Globus pallidus (tissue), 1 donor: ENCODE results near the gene PGAM2.

ENCODE experiments used
- DNase-seq: peaks from one replicate; pipeline ENCODE4 v3.0.0-alpha.2; 2015; ENCODE audit warnings: low spot score

PGAM2 gene

DNA sequence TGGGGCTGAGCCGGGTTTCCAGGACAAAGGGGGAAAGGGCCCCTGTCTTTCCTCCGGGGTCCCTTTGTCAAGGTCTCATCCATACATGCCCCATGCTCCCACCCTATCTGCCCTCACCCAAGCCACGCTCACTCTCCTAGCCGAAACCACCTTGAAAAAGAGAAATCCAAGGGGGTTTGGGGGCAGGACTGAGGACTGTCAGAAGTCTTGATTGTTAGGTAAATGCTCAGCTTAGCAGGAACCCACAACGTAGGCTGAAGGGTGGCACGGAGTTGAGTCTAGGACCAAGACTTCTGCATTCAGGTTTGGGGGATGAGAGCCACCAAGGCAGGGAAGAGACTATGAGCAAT, 719 bp upstream of the PGAM2 start:
- no peak for DNase-seq

DNA sequence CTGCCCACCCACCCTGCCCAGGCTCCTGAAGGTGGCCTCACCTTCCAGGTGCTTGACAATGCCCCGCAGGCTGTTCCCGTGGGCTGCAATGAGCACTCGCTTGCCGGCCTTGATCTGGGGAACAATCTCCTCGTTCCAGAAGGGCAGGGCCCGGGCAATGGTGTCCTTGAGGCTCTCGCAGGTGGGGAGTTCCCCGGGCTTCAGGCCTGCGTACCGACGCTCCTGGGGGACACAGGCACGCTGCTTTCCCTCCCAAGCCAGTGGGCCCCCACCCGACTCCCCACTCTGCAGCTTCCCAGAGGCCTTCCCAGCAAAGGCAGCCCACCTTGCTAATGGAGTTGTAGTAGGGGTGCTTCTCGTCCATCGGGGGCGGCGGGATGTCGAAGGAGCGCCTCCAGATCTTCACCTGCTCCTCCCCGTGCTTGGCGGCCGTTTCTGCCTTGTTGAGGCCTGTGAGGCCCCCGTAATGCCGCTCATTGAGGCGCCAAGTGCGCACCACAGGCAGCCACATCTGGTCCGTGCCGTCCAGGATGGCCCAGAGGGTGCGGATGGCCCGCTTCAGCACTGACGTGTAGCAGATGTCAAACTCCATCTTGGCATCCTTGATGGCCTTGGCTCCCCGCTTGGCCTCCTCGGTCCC, 456 bp downstream of the PGAM2 start:
- DNase-seq, result no peak

GRCh38 chr7:44063894-44064651, 1.3 kb downstream of the PGAM2 start:
- no peak for DNase-seq

DNA sequence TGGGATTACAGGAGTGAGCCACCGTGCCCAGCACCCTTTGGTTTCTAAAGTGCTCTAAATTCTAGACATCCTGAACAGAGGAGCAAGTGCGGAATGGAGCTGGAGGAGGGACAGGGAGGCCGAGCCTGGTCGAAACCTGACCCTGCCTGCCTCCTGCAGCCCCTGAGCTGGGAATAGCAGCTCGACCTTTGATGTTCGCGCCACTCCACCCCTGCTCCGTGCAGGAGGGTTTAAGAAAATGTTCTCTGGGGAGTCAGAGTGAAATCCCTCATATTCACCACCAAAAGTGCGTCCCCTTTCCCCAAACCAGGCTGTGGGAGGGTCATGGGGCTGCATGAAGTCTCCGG, 1.8 kb downstream of the PGAM2 start:
- no peak for DNase-seq

GRCh38 chr7:44062903-44063295, 2.5 kb downstream of the PGAM2 start:
- no peak for DNase-seq

DNA sequence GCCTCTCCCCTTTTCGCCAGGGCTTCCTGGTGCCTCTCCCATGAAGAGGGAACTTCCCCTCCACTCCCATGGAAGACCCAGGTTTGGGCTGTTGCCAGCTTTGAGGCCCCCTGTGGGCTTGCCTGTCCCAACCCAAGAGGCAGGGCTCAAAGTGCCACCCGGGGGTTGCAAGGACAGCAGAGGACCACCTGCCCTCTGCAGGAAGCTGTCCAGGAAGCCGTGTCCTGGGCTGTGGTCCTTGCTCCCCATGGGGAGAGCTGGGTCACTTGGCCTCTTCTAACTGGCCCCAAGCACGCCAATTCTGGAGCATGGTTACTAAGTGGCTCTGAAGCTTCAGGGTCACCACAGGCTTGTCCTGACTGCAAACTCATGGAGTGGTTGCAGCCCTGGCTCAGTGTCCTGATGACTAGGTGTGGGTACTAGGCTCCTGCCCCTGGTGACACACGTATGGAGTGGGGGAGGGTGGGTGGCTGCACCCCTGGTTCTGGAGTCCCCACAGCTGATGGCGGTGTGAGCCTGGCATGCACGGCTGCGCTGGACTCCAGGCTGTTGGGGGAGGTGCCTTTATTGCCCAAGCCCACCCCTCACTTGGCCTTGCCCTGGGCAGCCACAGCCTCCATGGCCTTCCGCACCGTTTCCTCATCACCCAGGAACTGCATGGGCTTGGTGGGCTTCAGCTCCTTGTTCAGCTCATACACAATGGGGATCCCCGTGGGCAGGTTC, 3.0 kb downstream of the PGAM2 start:
- no peak for DNase-seq

DNA sequence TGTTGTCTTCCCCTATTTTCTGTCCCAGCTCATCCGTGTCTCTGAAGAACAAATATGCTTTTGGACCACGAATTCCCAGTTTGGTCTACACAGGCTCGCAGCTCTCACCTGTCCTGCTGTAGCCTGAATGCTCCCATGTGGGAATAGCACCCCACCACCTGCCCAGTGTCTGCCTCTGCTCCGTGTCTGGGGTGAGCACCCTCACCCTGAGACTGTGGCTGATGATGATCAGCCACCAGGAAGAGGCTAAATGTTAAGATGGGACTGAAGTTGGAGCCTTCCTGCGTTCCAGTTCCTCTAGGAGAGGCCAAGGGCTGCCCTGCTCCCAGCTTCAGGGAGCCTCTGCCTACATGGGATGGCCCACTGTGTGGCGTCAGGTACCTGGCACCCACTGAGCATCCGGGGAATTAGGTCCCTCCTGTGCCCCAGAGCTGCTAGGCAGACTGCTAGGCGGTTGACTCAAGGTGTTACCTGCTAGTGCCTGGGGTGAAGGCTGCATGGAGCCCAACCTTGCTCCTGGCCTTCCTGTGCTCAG, 3.7 kb downstream of the PGAM2 start:
- no peak for DNase-seq

- DNase-seq, result no peak
These were observed 4.3 kb downstream of the PGAM2 start for GRCh38 chr7:44060948-44061644.

GRCh38 chr7:44060091-44060947, 5.0 kb downstream of the PGAM2 start:
- no peak for DNase-seq

DNA sequence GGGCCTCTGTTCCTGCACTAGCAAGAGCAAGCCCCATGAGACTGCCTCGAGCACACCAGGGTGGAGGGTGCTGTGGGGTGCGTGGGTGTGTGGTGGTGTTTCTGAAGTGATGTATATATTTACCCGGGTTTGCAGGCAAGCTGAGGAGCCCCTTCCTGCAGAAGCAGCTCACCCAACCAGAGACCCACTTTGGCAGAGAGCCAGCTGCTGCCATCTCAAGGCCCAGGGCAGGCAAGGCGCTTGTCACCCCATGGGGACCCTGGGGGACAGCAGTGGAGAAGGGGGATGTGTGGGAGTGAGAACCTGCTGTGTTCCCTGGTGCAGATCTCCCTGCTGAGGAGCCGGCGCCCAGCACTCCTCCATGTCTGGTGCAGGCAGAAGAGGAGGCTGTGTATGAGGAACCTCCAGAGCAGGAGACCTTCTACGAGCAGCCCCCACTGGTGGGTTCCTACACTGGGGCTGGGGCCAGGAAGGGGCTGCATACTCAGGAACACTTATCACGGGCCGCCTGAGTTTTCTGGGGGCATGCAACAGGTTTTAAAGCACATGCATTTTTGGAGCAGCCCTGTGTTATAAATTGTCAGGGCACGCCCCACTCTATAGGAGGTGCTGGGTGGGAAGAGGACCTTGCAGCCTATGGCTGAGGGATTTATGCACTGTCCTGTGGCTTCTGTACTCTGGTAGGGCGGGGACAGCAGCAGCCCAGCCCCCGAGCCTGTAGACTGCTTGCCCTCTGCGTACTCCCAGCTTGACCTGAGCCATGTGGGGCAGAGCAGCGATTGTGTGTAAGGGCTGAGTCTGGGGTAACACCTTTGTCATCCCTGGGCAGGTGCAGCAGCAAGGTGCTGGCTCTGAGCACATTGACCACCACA, 5.9 kb downstream of the PGAM2 start:
- DNase-seq, result no peak

DNA sequence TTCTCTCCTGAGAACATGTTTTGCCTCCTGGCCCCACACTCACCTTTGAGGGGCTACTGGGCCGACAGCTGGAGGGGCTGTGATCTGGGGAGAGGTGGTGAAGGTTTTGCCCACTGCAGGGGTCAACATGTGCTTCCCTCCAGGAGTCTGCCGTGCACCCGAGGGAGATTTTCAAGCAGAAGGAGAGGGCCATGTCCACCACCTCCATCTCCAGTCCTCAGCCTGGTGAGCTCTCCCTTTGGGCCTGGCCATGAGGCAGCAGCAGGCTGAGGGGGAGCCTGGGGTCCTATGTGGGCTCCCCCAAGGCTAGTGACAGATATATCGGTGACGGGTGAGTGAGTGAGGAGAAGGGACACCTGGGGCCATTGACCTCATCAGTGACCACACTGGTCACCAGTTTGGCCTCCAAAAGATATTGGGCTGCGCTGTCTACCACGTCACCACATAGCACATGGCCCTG, 6.6 kb downstream of the PGAM2 start:
- DNase-seq, result no peak

DNA sequence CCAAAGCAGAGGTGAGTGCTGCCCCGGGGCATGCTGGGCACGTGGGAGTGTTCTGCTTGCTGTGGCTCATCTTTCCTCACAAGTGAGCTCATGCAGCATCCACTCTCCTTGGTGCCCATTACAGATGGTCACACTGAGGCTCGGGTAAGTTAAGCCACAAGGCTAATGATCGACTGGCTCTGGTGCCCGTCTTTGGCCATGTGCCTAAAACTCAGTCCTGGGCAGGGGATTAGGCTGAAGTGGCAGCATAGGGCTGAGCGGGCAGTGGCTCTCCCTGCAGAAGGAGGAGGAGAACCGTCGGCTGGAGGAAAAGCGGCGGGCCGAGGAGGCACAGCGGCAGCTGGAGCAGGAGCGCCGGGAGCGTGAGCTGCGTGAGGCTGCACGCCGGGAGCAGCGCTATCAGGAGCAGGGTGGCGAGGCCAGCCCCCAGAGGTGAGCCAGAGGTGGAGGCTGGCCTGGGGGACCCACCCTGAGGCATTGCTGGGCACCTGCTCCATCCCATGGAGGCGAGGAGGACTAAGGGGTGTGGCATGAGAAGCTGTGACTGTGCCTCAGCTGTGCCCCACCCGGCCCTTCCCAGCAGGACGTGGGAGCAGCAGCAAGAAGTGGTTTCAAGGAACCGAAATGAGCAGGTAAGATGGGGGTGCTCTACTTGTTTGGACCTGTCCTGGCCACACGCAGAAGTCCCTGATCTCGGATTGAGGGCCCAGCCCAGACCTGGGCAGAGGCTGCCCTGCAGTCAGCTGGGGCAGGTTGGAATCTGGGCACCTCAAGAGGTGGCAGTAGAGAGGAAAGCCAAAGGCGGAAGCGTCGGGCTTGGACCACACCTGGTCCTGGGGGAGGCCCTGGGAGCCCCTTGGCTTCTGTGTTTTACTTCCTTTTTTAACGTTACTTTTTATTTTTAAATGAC, 7.3 kb downstream of the PGAM2 start:
- no peak for DNase-seq

DNA sequence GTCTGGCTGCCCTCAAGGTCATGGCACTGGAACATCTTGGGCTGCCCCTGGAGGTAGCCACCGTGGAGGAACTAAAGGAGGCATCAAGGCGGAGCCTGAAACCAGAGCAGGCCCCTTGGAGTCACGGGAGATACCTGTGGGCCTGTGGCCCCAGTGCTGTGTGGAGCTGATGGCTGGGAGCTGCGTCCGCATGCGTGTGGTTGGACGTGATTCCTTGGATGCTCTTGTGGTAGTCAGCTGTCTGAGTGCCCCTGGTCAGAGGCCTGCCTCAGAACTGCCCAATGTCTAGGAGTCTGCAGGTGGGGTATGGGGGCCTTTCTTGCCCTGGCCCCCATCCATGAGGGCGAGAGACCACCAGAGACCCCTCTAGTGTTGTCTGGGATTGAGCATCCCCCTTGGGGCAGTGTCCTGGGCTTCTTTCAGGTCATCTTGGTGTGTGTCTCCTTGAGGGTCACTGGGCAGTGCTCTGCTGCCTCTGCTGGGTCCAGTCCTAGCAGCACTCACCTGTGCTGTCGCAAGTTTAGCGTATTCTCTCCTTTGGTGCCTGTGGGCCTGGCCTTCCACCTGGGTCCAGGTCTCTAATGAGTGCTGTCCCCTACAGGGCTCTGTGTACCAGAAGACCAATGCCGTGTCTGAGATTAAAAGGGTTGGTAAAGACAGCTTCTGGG, 8.1 kb downstream of the PGAM2 start:
- DNase-seq, result no peak

DNA sequence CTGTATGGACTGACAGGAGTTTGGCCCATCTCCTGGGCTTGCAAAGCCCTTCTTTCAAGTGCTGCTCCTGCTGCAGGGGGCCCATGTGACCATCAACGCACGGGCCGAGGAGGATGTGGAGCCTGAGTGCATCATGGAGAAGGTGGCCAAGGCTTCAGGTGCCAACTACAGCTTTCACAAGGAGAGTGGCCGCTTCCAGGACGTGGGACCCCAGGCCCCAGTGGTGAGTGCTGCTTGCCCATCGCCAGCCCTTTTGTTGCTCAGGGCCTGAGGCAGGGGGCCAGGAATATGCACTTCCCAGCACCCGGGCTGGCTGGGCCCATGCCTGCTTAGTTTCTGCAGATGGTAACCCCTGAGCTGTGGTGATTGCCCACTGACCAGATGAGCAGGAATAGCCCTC, 8.7 kb downstream of the PGAM2 start:
- no peak for DNase-seq

GRCh38 chr7:44052771-44053365, 12.5 kb downstream of the PGAM2 start:
- DNase-seq, result no peak

GRCh38 chr7:44051611-44052220, 13.7 kb downstream of the PGAM2 start:
- DNase-seq, result no peak

GRCh38 chr7:44050915-44051560, 14.3 kb downstream of the PGAM2 start:
- no peak for DNase-seq
